GM23338 (cell line): Measurements from ENCODE around the gene ARFGEF2. TPM values are rescaled to one million over a fixed set of nuclear protein-coding genes. Genes with fewer than 3 reads are reported as not detected.

ENCODE experiments used
- ATAC-seq: fragments of 200-7000 bp; cut with Tn5 transposase; 3 replicates; pipeline ENCODE4 v1.9.1; 2020
- DNase-seq: peaks from one replicate; pipeline ENCODE4 v3.0.0-alpha.2; 2015; ENCODE audit warnings: low spot score
- H2AFZ ChIP-seq: fragments of 200-600 bp; sonication (generic); 2 replicates; pipeline ENCODE4 v1.8.0; 2016; ENCODE audit warnings: antibody characterized with exemption, mild to moderate bottlenecking, moderate library complexity
- H3F3A ChIP-seq: fragments of 200-600 bp; sonication (generic); replicated peaks from 2 replicates; pipeline ENCODE4 v1.8.0; 2017; ENCODE audit warnings: antibody characterized with exemption, mixed run types, low read depth
- H3K27ac ChIP-seq: fragments of 200-600 bp; sonication (generic); 2 replicates; pipeline ENCODE4 v1.6.1; 2016; ENCODE audit warnings: low read depth
- H3K27me3 ChIP-seq: fragments of 200-600 bp; sonication (generic); 2 replicates; pipeline ENCODE4 v1.8.0; 2016; ENCODE audit warnings: mild to moderate bottlenecking, mixed run types, moderate library complexity; ENCODE audit not compliant: insufficient read depth
- H3K36me3 ChIP-seq: fragments of 200-600 bp; sonication (generic); 2 replicates; pipeline ENCODE4 v1.8.0; 2016; ENCODE audit warnings: mild to moderate bottlenecking; ENCODE audit not compliant: insufficient read depth
- H3K4me1 ChIP-seq: fragments of 200-600 bp; sonication (generic); 2 replicates; pipeline ENCODE4 v1.8.0; 2016; ENCODE audit warnings: mild to moderate bottlenecking, moderate library complexity; ENCODE audit not compliant: insufficient read depth
- H3K4me2 ChIP-seq: fragments of 200-600 bp; sonication (generic); 2 replicates; pipeline ENCODE4 v1.7.1; 2017; ENCODE audit warnings: mixed run types
- H3K4me3 ChIP-seq: fragments of 200-600 bp; sonication (generic); 2 replicates; pipeline ENCODE4 v1.6.1; 2016; ENCODE audit warnings: mixed run types
- H3K79me2 ChIP-seq: fragments of 200-600 bp; sonication (generic); replicated peaks from 2 replicates; pipeline ENCODE4 v1.8.0; 2017; ENCODE audit warnings: mild to moderate bottlenecking; ENCODE audit not compliant: insufficient read depth
- H3K9me2 ChIP-seq: fragments of 200-600 bp; sonication (generic); 2 replicates; pipeline ENCODE4 v1.8.0; 2017; ENCODE audit not compliant: insufficient read depth
- H4K20me1 ChIP-seq: fragments of 200-600 bp; sonication (generic); replicated peaks from 2 replicates; pipeline ENCODE4 v1.8.0; 2017; ENCODE audit warnings: mild to moderate bottlenecking; ENCODE audit not compliant: insufficient read depth
- H3K27ac Mint-ChIP-seq: 2 replicates; pipeline ENCODE4 v1.8.0; 2020; ENCODE audit warnings: inconsistent platforms, mild to moderate bottlenecking, moderate library complexity, mixed read lengths
- H3K27me3 Mint-ChIP-seq: 3 replicates; pipeline ENCODE4 v1.8.0; 2022; ENCODE audit warnings: low read depth, mild to moderate bottlenecking, moderate library complexity, mixed read lengths, inconsistent platforms; ENCODE audit not compliant: insufficient read depth, poor library complexity
- H3K36me3 Mint-ChIP-seq: 3 replicates; pipeline ENCODE4 v1.8.0; 2021; ENCODE audit warnings: low read depth, mild to moderate bottlenecking, inconsistent platforms, moderate library complexity, mixed read lengths
- H3K4me1 Mint-ChIP-seq: 3 replicates; pipeline ENCODE4 v1.8.0; 2020; ENCODE audit warnings: mild to moderate bottlenecking, inconsistent platforms, mixed read lengths
- H3K4me3 Mint-ChIP-seq: 3 replicates; pipeline ENCODE4 v1.8.0; 2021; ENCODE audit warnings: moderate library complexity, mild to moderate bottlenecking, inconsistent platforms, mixed read lengths
- H3K9me3 Mint-ChIP-seq: 3 replicates; pipeline ENCODE4 v1.8.0; 2020; ENCODE audit warnings: moderate library complexity, mild to moderate bottlenecking, inconsistent platforms, mixed read lengths
- CREB1 ChIP-seq: fragments of 250-450 bp; sonication (Bioruptor Pico); IDR thresholded peaks from 2 replicates; pipeline ENCODE4 v1.5.0; 2020; ENCODE audit warnings: low read depth, mild to moderate bottlenecking, moderate library complexity
- EZH2 ChIP-seq: fragments of 200-600 bp; sonication (generic); IDR thresholded peaks from one replicate; pipeline ENCODE4 v1.8.0; 2017; ENCODE audit warnings: antibody characterized with exemption, mild to moderate bottlenecking, low read depth; ENCODE audit not compliant: unreplicated experiment
- EZH2phosphoT487 ChIP-seq: fragments of 200-600 bp; sonication (generic); IDR thresholded peaks from one replicate; pipeline ENCODE4 v1.8.1; 2018; ENCODE audit warnings: antibody characterized with exemption; ENCODE audit not compliant: unreplicated experiment
- JUNB ChIP-seq: IDR thresholded peaks from one replicate; pipeline ENCODE4 v1.6.1; 2016; ENCODE audit warnings: antibody characterized with exemption; ENCODE audit not compliant: unreplicated experiment
- NANOG ChIP-seq: IDR thresholded peaks from 2 replicates; pipeline ENCODE4 v1.6.1; 2016; ENCODE audit warnings: antibody characterized with exemption, borderline replicate concordance
- POLR2AphosphoS5 ChIP-seq: IDR thresholded peaks from 2 replicates; pipeline ENCODE4 v1.6.1; 2016; ENCODE audit warnings: antibody characterized with exemption, low read depth
- ZNF114 ChIP-seq: fragments of 250-450 bp; sonication (Bioruptor Pico); IDR thresholded peaks from 2 replicates; pipeline ENCODE4 v1.5.0; 2020; ENCODE audit warnings: mild to moderate bottlenecking, moderate library complexity
- ZNF331 ChIP-seq: fragments of 250-450 bp; sonication (Bioruptor Pico); IDR thresholded peaks from 2 replicates; pipeline ENCODE4 v1.5.0; 2020; ENCODE audit warnings: low read depth, mild to moderate bottlenecking, moderate library complexity
- polyA plus RNA-seq: library from polyadenylated mRNA; unstranded; fragments of >200 nt; fragmentation: Nextera tagmentation; extraction: Ambion mirVana; gene quantifications from 2 replicates; pipeline ENCODE4 v1.2.1, GENCODE V29; 2016
- total RNA-seq: library from RNA; depleted of rRNA; stranded (reverse); fragments of >200 nt; shearing (Covaris generic); gene quantifications from 2 replicates; pipeline ENCODE4 v1.2.3, GENCODE V29; 2014
- TF ChIP-seq, protein P1 (sequence below): IDR thresholded peaks from one replicate; pipeline ENCODE4 v1.6.1; 2018; ENCODE audit warnings: antibody characterized with exemption; ENCODE audit not compliant: unreplicated experiment
- TF ChIP-seq, protein P2 (sequence below), 2 experiments: fragments of 200-600 bp in 1 of 2; sonication (generic) in 1 of 2; conservative IDR thresholded peaks; 2 replicates each; pipeline versions ENCODE4 v1.5.1 to v1.6.1; 2016 to 2017; ENCODE audit warnings: antibody characterized with exemption in 2 of 2, low read depth in 2 of 2, mild to moderate bottlenecking in 2 of 2, moderate library complexity in 1 of 2
- TF ChIP-seq, protein P3 (sequence below): fragments of 250-450 bp; sonication (Bioruptor Pico); IDR thresholded peaks from 2 replicates; pipeline ENCODE4 v1.5.0; 2020; ENCODE audit warnings: mild to moderate bottlenecking, moderate library complexity

The ARFGEF2 gene
- total and polyA plus RNA-seq, 2 experiments from 2014 or later = 7.2 to 25.5 TPM

DNA sequence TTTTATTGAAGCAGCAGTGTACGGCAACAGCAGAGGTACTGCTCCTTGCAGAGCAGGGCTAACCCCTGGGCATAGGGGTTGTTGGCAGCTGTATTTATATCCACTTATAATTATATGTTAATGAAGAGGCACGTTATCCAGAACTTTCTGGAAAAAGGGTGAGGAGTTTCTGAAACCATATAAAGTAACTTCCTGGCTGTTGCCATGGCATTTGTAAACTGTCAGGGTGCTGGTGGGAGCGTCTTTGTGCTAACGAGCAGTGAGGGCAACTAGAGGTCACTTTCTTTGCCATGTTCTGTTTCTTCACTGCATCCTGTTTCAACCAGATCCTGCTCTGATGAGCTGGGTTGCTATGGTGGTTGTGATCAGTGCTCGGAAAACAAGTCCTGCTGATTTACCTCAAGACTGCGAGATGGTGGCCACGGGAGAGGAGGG, 11.1 kb upstream of the ARFGEF2 start:
- H3K9me3 Mint-ChIP-seq = peaks cover 16% of the 10 kb centered on the region
- Histone ChIP-seq H3K9me2 (no peaks in the 10 kb centered on the region), H3K36me3 (no peaks in the 10 kb centered on the region), H3K4me1 (no peaks in the 10 kb centered on the region), H3K4me3 (no peak overlapping the region), H4K20me1 (no peaks in the 10 kb centered on the region), H3K27ac (no peak overlapping the region), H3K79me2 (no peaks in the 10 kb centered on the region), H3K4me2 (no peak overlapping the region), H2AFZ (no peak overlapping the region), H3K27me3 (no peaks in the 10 kb centered on the region), H3F3A (no peaks in the 10 kb centered on the region)
- no peaks in the 10 kb centered on the region for H3K4me1 Mint-ChIP-seq
- no peak overlapping the region for H3K4me3 Mint-ChIP-seq
- no peaks in the 10 kb centered on the region for H3K36me3 Mint-ChIP-seq
- no peak overlapping the region for H3K27ac Mint-ChIP-seq
- H3K27me3 Mint-ChIP-seq = peaks cover 4% of the 10 kb centered on the region
- ATAC-seq = no peak
- DNase-seq = no peak
- TF ChIP-seq POLR2AphosphoS5 (no peak), CREB1 (CRISPR knock-in tag) (no peak)
- TF ChIP-seq, protein P1, sequence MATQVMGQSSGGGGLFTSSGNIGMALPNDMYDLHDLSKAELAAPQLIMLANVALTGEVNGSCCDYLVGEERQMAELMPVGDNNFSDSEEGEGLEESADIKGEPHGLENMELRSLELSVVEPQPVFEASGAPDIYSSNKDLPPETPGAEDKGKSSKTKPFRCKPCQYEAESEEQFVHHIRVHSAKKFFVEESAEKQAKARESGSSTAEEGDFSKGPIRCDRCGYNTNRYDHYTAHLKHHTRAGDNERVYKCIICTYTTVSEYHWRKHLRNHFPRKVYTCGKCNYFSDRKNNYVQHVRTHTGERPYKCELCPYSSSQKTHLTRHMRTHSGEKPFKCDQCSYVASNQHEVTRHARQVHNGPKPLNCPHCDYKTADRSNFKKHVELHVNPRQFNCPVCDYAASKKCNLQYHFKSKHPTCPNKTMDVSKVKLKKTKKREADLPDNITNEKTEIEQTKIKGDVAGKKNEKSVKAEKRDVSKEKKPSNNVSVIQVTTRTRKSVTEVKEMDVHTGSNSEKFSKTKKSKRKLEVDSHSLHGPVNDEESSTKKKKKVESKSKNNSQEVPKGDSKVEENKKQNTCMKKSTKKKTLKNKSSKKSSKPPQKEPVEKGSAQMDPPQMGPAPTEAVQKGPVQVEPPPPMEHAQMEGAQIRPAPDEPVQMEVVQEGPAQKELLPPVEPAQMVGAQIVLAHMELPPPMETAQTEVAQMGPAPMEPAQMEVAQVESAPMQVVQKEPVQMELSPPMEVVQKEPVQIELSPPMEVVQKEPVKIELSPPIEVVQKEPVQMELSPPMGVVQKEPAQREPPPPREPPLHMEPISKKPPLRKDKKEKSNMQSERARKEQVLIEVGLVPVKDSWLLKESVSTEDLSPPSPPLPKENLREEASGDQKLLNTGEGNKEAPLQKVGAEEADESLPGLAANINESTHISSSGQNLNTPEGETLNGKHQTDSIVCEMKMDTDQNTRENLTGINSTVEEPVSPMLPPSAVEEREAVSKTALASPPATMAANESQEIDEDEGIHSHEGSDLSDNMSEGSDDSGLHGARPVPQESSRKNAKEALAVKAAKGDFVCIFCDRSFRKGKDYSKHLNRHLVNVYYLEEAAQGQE = no peak

DNA sequence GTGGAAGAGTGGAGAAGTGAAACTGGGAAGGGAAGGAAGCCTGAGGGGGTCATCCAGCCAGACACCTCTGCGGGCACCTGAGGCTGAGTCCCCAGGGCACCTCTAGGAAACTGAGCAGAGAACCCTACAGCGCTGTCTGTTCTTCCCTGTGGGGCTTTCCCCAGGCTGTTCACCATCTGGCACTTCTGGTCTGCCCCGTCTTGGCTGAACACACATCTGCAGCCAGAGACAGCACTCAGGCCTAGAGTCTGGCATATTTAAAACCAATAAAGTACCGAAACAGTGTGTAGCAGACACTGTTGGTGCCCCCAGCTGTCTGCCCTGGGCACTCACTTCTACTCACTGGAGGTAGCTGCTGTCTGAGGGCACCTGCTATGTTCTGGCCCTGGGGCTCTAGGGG, 9.4 kb upstream of the ARFGEF2 start:
- ATAC-seq (no peak), DNase-seq (no peak)
- no peaks in the 10 kb centered on the region for H3K9me2 ChIP-seq
- no peak overlapping the region for H3K27ac ChIP-seq
- Mint-ChIP-seq H3K27ac (no peak overlapping the region), H3K36me3 (no peaks in the 10 kb centered on the region), H3K9me3 (peaks cover 16% of the 10 kb centered on the region), H3K4me1 (no peaks in the 10 kb centered on the region), H3K27me3 (peaks cover 5% of the 10 kb centered on the region), H3K4me3 (no peak overlapping the region)
- H3K27me3 ChIP-seq = no peaks in the 10 kb centered on the region
- H3K4me1 ChIP-seq = no peaks in the 10 kb centered on the region
- no peak overlapping the region for H3K4me2 ChIP-seq
- H2AFZ ChIP-seq = no peak overlapping the region
- no peak overlapping the region for H3K4me3 ChIP-seq
- no peaks in the 10 kb centered on the region for H3F3A ChIP-seq
- no peaks in the 10 kb centered on the region for H3K79me2 ChIP-seq
- no peaks in the 10 kb centered on the region for H4K20me1 ChIP-seq
- H3K36me3 ChIP-seq = no peaks in the 10 kb centered on the region
- no peak for TF ChIP-seq EZH2phosphoT487
- TF ChIP-seq, protein P2, sequence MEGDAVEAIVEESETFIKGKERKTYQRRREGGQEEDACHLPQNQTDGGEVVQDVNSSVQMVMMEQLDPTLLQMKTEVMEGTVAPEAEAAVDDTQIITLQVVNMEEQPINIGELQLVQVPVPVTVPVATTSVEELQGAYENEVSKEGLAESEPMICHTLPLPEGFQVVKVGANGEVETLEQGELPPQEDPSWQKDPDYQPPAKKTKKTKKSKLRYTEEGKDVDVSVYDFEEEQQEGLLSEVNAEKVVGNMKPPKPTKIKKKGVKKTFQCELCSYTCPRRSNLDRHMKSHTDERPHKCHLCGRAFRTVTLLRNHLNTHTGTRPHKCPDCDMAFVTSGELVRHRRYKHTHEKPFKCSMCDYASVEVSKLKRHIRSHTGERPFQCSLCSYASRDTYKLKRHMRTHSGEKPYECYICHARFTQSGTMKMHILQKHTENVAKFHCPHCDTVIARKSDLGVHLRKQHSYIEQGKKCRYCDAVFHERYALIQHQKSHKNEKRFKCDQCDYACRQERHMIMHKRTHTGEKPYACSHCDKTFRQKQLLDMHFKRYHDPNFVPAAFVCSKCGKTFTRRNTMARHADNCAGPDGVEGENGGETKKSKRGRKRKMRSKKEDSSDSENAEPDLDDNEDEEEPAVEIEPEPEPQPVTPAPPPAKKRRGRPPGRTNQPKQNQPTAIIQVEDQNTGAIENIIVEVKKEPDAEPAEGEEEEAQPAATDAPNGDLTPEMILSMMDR (conservative IDR thresholded peaks at IDR 0.05; ENCODE audit: low read depth in 2 of 2) = no peak
- no peak for TF ChIP-seq ZNF114 (CRISPR knock-in tag)
- no peak for TF ChIP-seq NANOG
- no peak for TF ChIP-seq EZH2
- TF ChIP-seq JUNB = no peak
- TF ChIP-seq POLR2AphosphoS5 = no peak
- TF ChIP-seq, protein P3, sequence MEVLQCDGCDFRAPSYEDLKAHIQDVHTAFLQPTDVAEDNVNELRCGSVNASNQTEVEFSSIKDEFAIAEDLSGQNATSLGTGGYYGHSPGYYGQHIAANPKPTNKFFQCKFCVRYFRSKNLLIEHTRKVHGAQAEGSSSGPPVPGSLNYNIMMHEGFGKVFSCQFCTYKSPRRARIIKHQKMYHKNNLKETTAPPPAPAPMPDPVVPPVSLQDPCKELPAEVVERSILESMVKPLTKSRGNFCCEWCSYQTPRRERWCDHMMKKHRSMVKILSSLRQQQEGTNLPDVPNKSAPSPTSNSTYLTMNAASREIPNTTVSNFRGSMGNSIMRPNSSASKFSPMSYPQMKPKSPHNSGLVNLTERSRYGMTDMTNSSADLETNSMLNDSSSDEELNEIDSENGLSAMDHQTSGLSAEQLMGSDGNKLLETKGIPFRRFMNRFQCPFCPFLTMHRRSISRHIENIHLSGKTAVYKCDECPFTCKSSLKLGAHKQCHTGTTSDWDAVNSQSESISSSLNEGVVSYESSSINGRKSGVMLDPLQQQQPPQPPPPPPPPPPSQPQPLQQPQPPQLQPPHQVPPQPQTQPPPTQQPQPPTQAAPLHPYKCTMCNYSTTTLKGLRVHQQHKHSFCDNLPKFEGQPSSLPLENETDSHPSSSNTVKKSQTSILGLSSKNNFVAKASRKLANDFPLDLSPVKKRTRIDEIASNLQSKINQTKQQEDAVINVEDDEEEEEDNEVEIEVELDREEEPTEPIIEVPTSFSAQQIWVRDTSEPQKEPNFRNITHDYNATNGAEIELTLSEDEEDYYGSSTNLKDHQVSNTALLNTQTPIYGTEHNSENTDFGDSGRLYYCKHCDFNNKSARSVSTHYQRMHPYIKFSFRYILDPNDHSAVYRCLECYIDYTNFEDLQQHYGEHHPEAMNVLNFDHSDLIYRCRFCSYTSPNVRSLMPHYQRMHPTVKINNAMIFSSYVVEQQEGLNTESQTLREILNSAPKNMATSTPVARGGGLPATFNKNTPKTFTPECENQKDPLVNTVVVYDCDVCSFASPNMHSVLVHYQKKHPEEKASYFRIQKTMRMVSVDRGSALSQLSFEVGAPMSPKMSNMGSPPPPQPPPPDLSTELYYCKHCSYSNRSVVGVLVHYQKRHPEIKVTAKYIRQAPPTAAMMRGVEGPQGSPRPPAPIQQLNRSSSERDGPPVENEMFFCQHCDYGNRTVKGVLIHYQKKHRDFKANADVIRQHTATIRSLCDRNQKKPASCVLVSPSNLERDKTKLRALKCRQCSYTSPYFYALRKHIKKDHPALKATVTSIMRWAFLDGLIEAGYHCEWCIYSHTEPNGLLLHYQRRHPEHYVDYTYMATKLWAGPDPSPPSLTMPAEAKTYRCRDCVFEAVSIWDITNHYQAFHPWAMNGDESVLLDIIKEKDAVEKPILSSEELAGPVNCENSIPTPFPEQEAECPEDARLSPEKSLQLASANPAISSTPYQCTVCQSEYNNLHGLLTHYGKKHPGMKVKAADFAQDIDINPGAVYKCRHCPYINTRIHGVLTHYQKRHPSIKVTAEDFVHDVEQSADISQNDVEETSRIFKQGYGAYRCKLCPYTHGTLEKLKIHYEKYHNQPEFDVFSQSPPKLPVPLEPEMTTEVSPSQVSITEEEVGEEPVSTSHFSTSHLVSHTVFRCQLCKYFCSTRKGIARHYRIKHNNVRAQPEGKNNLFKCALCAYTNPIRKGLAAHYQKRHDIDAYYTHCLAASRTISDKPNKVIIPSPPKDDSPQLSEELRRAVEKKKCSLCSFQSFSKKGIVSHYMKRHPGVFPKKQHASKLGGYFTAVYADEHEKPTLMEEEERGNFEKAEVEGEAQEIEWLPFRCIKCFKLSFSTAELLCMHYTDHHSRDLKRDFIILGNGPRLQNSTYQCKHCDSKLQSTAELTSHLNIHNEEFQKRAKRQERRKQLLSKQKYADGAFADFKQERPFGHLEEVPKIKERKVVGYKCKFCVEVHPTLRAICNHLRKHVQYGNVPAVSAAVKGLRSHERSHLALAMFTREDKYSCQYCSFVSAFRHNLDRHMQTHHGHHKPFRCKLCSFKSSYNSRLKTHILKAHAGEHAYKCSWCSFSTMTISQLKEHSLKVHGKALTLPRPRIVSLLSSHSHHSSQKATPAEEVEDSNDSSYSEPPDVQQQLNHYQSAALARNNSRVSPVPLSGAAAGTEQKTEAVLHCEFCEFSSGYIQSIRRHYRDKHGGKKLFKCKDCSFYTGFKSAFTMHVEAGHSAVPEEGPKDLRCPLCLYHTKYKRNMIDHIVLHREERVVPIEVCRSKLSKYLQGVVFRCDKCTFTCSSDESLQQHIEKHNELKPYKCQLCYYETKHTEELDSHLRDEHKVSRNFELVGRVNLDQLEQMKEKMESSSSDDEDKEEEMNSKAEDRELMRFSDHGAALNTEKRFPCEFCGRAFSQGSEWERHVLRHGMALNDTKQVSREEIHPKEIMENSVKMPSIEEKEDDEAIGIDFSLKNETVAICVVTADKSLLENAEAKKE (CRISPR knock-in tag) = no peak
- TF ChIP-seq ZNF331 (CRISPR knock-in tag) = no peak
